HG03432 (cell line): ENCODE results near the gene SGCB.
A peak's percentile ranks its signal among the peaks of the same experiment; 100 is the strongest.
"Not testable (repeated sequence)": the region's sequence is repeated elsewhere in the genome, so short reads cannot be mapped to it uniquely, and the experiment has no call there.

Experiments
- ATAC-seq: cut with Tn5 transposase; IDR thresholded peaks from one replicate; pipeline ENCODE4 v1.9.1; 2021; ENCODE audit warnings: mild to moderate bottlenecking, moderate library complexity; ENCODE audit not compliant: unreplicated experiment

Gene SGCB

GRCh38 chr4:52038103-52038912 is at the start of gene SGCB:
SGCB (minus strand) TSS chr4:52038299; CDS start chr4:52038259, 40 bp downstream.
- peak; percentile 96 for ATAC-seq

GRCh38 chr4:52086425-52086824 is 48.3 kb upstream of the SGCB start:
- ATAC-seq, result not testable (repeated sequence)

GRCh38 chr4:52081216-52081615 is 43.1 kb upstream of the SGCB start:
- no peak for ATAC-seq

- ATAC-seq, result no peak
Measured at GRCh38 chr4:52079659-52080058, 41.6 kb upstream of the SGCB start.

- ATAC-seq, result no peak
Measured at GRCh38 chr4:52076731-52077130, 38.6 kb upstream of the SGCB start.

- ATAC-seq, result no peak
Measured at GRCh38 chr4:52071791-52072546, 33.9 kb upstream of the SGCB start.

- ATAC-seq, result no peak
Measured at GRCh38 chr4:52069571-52069970, 31.5 kb upstream of the SGCB start.

GRCh38 chr4:52059372-52059771 is 21.3 kb upstream of the SGCB start:
- no peak for ATAC-seq

- no peak for ATAC-seq
Measured at GRCh38 chr4:52058275-52058674, 20.2 kb upstream of the SGCB start.

- ATAC-seq, result no peak
Measured at GRCh38 chr4:52057196-52057595, 19.1 kb upstream of the SGCB start.

- ATAC-seq, result no peak
Measured at GRCh38 chr4:52054254-52054653, 16.2 kb upstream of the SGCB start.

GRCh38 chr4:52052475-52052780 is 14.3 kb upstream of the SGCB start:
- ATAC-seq, result peak; percentile 49

GRCh38 chr4:52051615-52052474 is 13.7 kb upstream of the SGCB start:
- peak; percentile 72 for ATAC-seq

GRCh38 chr4:52051213-52051614 is 13.1 kb upstream of the SGCB start, which contains the start of gene SPATA18:
SPATA18 (plus strand) TSS chr4:52051304; CDS start chr4:52051705, 401 bp downstream.
- peak; percentile 68 for ATAC-seq

- ATAC-seq, result no peak
Measured at GRCh38 chr4:52049266-52049665, 11.2 kb upstream of the SGCB start.

GRCh38 chr4:52045028-52045427 is 6.9 kb upstream of the SGCB start:
- ATAC-seq, result no peak

- ATAC-seq, result peak; percentile 69
Measured at GRCh38 chr4:52037689-52038102, 403 bp downstream of the SGCB start.

GRCh38 chr4:52036886-52037530 is 1.1 kb downstream of the SGCB start:
- ATAC-seq, result no peak

GRCh38 chr4:52035190-52035589 is 2.9 kb downstream of the SGCB start:
- no peak for ATAC-seq

GRCh38 chr4:52032005-52032404 is 6.1 kb downstream of the SGCB start:
- ATAC-seq, result no peak

- ATAC-seq, result no peak
Measured at GRCh38 chr4:52028970-52029369, 9.1 kb downstream of the SGCB start.
